Stimulated activated naive CD8-positive, alpha-beta T cell treated with anti-CD3 and anti-CD28 coated beads, Interleukin-15, amount 100 ng/mL, for 72 hours (primary cell): ENCODE results near the gene HSPA4.
"Not testable (repeated sequence)": the region's sequence is repeated elsewhere in the genome, so short reads cannot be mapped to it uniquely, and the experiment has no call there.

Source experiments
- ATAC-seq: fragments of 150-1000 bp; cut with Tn5 transposase; 2 replicates; pipeline ENCODE4 v1.10.0; 2021; ENCODE audit warnings: mild to moderate bottlenecking, moderate library complexity
- DNase-seq, 2 donors: peaks; one replicate each; pipeline ENCODE4 v3.0.0; 2021 to 2022
- H3K27ac Mint-ChIP-seq, 2 donors: one replicate each; pipeline ENCODE4 v1.8.0; 2022; ENCODE audit warnings: mild to moderate bottlenecking in 2 of 2, mixed read lengths in 2 of 2, moderate library complexity in 2 of 2
- H3K27me3 Mint-ChIP-seq: one replicate; pipeline ENCODE4 v1.8.0; 2022; ENCODE audit warnings: mixed read lengths
- H3K4me1 Mint-ChIP-seq: one replicate; pipeline ENCODE4 v1.8.0; 2022; ENCODE audit warnings: mild to moderate bottlenecking, mixed read lengths
- H3K4me3 Mint-ChIP-seq, 2 donors: one replicate each; pipeline ENCODE4 v1.8.0; 2022; ENCODE audit warnings: mild to moderate bottlenecking in 2 of 2, mixed read lengths in 2 of 2, moderate library complexity in 1 of 2
- H3K9me3 Mint-ChIP-seq, 2 donors: one replicate each; pipeline ENCODE4 v1.8.0; 2022; ENCODE audit warnings: mixed read lengths in 2 of 2

The HSPA4 gene

DNA sequence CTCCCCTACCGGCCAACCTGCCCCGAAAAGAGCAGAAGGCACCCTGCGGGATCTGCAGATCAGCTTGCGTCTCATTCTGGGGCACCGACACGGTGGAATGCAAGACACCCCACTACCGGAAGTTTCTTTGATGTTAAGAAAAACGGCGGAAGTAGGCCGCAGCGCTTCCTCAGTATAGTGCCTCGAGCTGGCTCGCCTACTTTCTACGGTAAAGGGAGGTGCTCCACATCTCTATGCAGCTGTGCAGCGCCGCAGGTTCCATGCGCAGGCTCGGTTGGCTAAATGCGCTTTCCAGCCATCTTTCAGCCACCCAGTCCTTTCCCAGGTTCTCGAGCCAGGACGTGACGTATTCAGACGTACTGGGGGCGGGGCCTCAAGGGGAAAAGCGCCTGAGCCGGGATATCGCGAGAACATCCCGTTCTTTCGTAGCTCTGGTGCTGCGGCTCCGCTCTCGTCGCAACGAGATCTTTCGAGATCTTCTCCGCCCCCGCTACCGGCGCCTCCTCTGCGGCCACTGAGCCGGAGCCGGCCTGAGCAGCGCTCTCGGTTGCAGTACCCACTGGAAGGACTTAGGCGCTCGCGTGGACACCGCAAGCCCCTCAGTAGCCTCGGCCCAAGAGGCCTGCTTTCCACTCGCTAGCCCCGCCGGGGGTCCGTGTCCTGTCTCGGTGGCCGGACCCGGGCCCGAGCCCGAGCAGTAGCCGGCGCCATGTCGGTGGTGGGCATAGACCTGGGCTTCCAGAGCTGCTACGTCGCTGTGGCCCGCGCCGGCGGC is at the start of gene HSPA4:
TSS of gene HSPA4 (plus strand) at position 472 of the 775 bp plus-strand sequence. CDS start at position 710, 238 bp downstream.
- Mint-ChIP-seq H3K27ac (peak within 1 kb of the TSS; percentile 100), H3K4me3 (peak within 1 kb of the TSS; percentile 91 to 97), H3K4me1 (peaks cover 73% of the 10 kb centered on the region), H3K9me3 (no peaks in the 10 kb centered on the region), H3K27me3 (no peaks in the 10 kb centered on the region)
- ATAC-seq, result peak; percentile 88
- DNase-seq, result peak; percentile 96 to 98

DNA sequence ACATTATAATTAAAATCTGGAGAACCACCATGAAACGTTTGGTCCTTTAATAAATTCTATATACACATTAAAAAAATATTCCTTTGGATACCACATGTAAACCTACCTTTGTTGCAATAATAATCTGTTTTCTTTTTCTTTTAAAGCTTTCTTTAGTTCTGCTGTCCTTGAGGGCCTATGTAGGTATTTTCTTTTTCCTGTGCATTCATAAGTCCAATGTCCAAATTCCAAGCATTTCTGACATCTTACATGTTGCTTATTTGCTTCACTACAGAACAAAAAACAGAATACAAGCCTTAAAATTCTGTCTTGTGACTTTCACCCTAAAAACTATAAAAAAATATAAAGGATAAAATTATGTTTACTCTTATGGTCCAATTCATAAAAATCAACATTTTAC is 45.2 kb upstream of the HSPA4 start:
- ATAC-seq (no peak), DNase-seq (no peak)
- Mint-ChIP-seq H3K27ac (no peak overlapping the region), H3K4me3 (no peak overlapping the region), H3K9me3 (no peaks in the 10 kb centered on the region), H3K4me1 (no peaks in the 10 kb centered on the region), H3K27me3 (no peaks in the 10 kb centered on the region)

DNA sequence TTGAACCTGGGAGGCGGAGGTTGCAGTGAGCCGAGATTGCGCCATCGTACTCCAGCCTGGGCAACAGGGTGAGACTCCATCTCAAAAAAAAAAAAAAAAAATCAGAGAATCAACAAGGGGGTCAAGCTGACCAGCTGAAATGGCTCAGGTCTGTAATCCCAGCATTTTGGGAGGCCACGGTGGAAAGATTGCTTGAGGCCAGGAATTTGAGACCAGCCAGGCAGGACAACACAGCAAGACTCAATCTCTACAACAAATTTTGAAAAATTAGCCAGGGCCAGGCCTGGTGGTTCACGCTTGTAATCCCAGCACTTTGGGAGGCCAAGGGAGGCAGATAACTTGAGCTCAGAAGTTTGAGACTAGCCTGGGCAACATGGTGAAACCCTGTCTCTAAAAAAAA is 43.4 kb upstream of the HSPA4 start:
- ATAC-seq, H3K27me3 Mint-ChIP-seq, H3K9me3 Mint-ChIP-seq, H3K4me3 Mint-ChIP-seq, H3K4me1 Mint-ChIP-seq, DNase-seq, H3K27ac Mint-ChIP-seq: not testable (repeated sequence)

DNA sequence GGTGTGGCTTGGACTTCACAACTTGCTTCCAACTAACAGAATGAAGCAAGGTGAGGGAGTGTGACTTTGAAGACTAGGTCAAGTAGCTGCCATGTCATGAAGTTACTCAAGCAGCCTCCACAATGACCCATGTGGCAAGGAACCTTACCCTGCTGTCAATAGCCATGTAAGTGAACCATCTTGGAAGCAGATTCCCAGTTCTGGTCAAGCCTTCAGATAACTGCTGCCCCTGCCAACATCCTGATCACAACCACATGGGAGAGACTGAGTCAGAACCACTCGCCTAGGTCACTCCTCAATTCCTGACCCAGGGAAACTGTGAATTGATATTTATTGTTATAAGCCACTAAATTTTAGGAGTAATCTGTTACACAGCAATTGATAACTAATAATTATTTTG is 36.3 kb upstream of the HSPA4 start:
- Mint-ChIP-seq H3K27ac (no peak overlapping the region), H3K9me3 (no peaks in the 10 kb centered on the region), H3K4me3 (no peak overlapping the region)

DNA sequence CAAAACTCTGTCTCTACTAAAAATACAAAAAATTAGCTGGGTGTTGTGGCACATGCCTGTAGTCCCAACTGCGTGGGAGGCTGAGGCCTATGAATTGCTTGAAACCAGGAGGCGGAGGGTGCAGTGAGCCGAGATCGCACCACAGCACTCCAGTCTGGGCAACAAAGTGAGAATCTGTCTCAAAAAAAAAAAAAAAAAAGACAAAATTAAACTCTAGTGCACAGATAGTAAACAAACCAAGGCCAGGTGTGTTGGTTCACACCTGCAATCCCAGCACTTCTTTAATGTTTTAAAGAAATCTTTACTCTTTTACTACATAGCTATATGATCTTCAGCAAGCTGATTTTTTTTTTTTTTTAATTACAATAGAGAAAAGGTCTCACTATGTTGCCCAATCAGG is 33.8 kb upstream of the HSPA4 start:
- no peak for DNase-seq
- ATAC-seq, result no peak
- no peak overlapping the region for H3K27ac Mint-ChIP-seq
- H3K27me3 Mint-ChIP-seq, result no peaks in the 10 kb centered on the region
- no peaks in the 10 kb centered on the region for H3K9me3 Mint-ChIP-seq
- H3K4me3 Mint-ChIP-seq, result no peak overlapping the region
- H3K4me1 Mint-ChIP-seq, result no peaks in the 10 kb centered on the region

More for the DNA sequence above, 36.3 kb upstream of the HSPA4 start:
- no peak for DNase-seq
- no peak for ATAC-seq
- no peaks in the 10 kb centered on the region for H3K4me1 Mint-ChIP-seq
- H3K27me3 Mint-ChIP-seq, result no peaks in the 10 kb centered on the region

DNA sequence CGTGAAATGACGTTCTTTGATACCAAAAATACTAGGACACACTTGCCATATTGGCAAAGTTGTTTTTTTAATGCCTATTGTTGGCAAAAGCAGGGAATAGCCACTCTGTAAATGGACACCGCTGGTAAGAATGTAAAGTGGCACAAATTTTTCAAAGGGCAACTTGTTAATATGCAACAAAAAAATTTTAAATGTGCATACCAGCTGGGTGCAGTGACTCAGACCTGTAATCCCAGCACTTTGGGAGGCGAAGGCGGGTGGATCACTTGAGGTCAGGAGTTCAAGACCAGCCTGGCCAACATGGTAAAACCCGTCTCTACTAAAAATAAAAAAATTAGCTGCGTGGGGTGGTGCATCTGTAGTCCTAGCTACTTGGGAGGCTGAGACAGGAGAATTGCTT is 32.3 kb upstream of the HSPA4 start:
- H3K27me3 Mint-ChIP-seq, H3K4me3 Mint-ChIP-seq, H3K9me3 Mint-ChIP-seq, DNase-seq, H3K4me1 Mint-ChIP-seq, H3K27ac Mint-ChIP-seq, ATAC-seq: not testable (repeated sequence)

DNA sequence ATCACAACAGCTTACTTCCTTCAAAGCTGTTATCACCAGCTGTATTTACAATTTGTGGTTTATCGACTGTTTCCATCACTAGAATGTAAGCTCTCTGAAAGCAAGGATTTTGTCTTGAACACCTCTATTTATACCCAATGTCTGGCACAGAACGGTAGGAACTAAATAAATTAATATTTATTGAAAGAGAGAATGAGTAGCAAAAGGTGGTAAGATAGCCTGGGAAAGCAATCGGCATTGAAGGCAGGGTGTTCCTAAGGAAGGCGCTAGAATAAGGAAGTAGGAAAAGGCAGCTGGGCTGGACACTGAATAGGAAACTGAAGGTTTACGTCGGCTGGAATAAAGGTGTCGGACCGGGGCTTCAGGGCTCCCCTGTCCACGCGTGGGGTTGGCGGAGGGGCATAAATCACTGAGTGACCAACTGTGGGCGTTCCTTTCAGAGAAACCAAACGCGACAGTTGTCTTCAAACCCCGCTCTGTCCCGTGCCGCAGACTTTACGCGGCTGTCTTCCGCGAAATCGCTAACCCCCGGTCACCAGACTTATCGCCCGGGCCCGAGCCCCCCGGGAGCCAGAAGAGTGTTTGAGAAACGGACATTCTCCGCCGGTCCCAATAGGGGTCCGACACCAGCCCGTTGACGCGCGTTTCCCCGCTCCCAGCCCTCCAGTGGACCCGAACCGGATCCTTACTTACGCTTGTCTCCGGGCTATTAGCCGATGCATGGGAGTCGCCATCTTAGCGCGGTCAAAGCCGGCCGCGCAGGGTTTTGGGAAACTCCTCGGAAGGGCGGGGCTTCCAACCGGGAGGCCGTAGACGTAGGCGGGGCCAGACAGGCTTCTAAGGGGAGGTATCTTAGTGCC is 25.8 kb upstream of the HSPA4 start, which contains the start of gene ZCCHC10:
TSS of gene ZCCHC10 (minus strand) at position 746 of the 860 bp plus-strand sequence. CDS start at position 734, 12 bp downstream.
- ATAC-seq, result peak; percentile 99
- peak within 1 kb of the TSS; percentile 93 to 94 for H3K4me3 Mint-ChIP-seq
- H3K27me3 Mint-ChIP-seq, result no peaks in the 10 kb centered on the region

DNA sequence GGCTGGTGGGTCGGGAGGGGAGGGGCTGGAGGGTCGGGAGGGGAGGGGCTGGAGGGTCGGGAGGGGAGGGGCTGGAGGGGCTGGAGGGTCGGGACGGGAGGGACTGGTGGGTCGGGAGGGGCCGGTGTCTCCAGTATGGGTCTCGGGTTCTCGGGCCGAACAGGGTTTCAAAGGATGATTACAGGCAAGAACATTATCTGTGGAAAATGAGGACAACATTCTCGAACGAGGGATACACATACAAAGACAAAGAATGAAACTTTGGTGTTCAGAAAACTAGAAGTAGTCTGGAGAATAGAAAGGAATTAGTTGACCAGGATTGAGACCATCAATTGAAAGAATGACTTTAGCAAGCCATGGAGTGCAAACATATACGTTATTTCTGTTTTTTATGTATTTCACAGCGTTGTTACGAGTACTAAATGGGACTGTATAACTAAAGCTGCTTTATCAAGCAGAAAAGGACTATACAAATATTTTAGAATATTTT is 25.1 kb upstream of the HSPA4 start:
- H3K27ac Mint-ChIP-seq, result peak overlapping the region in 1 of 2 donors; percentile 91
- H3K4me3 Mint-ChIP-seq, result peak overlapping the region; percentile 93 to 94
- DNase-seq (no peak), ATAC-seq (no peak)
- H3K27me3 Mint-ChIP-seq, result no peaks in the 10 kb centered on the region
- H3K9me3 Mint-ChIP-seq, result no peaks in the 10 kb centered on the region
- H3K4me1 Mint-ChIP-seq, result peaks cover 23% of the 10 kb centered on the region

More for the DNA sequence above, 25.8 kb upstream of the HSPA4 start, which contains the start of gene ZCCHC10:
- Mint-ChIP-seq H3K9me3 (no peaks in the 10 kb centered on the region), H3K27ac (peak within 1 kb of the TSS; percentile 97 to 98), H3K4me1 (peaks cover 23% of the 10 kb centered on the region)
- DNase-seq, result peak; percentile 86 to 91

DNA sequence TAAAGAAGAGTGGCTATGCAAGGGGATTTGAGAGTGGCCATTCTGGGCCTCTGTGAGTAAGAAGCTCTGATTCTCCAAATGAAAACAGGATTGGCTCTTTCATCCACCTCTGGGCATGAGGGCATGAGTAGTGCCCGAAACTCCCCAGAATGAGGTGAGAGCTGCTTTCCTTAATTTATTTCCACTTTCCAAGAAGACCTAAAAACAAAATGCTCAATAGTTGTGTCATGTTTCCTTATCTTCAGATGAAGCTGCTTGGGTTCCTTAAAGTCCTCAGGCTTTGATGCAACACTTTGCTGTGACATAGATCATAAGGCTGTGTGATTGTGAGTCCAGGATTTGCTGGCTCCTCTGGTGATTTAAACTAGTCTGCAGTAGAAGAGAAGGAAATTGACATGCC is 22.4 kb upstream of the HSPA4 start:
- no peak for DNase-seq
- H3K27ac Mint-ChIP-seq, result no peak overlapping the region
- H3K4me1 Mint-ChIP-seq, result peaks cover 22% of the 10 kb centered on the region
- ATAC-seq, result no peak
- H3K9me3 Mint-ChIP-seq, result no peaks in the 10 kb centered on the region
- no peaks in the 10 kb centered on the region for H3K27me3 Mint-ChIP-seq
- no peak overlapping the region for H3K4me3 Mint-ChIP-seq

DNA sequence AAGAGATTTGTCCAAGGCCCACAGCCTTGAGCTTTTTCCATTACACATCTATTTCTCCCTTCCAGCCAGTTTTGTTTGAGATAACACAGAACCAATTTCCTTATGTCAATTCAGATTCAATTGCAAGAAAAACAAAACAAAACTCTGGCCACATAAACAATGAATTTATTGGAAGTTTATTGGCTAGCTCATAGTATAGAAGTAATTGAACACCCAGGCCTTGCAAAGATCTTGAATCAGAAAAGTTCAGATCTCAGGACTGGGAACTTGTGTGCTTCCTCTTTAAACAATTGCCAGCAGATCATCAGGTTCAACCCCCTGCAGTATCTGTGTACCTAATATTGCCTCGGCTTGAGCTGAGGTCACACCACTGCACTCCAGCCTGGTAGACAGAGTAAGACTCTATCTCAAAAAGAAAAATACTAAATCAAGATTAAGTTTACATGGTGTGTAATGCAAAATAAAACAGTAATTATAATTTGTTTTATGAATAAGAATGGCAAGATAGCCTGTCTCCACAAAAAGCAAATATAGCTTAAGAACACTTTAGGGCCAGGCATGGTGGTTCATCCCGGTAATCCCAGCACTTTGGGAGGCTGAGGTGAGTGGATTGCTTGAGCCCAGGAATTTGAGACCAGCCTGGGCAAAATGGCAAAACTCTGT is 21.3 kb upstream of the HSPA4 start:
- no peak for ATAC-seq
- H3K27ac Mint-ChIP-seq, result no peak overlapping the region

DNA sequence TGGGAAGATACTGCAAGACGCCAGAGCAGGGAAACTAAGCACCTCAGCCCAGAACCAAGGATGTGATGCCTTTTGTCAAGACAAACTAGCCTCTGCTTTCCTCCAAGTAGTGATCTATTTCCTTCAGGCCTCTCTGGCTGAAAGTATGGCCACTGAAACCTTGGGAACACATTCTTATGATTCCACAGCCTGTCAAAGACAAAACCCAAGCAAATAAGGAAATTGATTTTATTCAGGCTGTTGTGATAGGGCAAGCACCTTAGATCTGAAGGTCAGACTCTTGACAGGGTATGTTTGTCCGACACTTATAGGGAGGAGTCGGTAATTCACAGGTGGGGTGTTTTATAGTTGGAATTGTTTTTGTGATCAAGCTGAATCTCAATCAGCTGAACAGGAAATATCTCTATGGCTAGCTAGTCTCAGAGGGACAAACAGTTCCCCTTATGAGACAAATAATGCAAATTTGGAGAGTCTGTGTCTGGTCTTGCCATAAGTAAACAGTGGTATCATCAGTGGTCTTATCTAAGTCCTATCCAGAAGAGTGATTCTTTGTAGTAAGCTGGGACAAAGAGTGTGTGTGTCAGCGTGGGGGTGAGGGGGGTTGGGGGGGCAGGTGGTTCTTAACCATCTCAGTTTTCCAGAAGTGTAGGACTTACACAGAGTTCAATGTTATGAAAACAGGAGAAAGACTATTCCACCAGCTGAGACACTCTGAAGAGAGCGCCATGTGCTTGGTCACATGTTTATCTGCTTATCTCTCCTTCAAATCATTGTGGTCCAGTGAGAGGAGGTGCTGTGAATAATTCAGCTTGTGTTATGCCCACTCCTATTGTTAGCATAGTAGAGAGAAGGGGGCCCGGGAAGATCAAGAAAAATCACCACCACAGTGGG is 18.7 kb upstream of the HSPA4 start:
- ATAC-seq, result no peak
- DNase-seq, result no peak
- peaks cover 8% of the 10 kb centered on the region for H3K4me1 Mint-ChIP-seq
- no peaks in the 10 kb centered on the region for H3K27me3 Mint-ChIP-seq
- H3K9me3 Mint-ChIP-seq, result no peaks in the 10 kb centered on the region
- H3K4me3 Mint-ChIP-seq, result no peak overlapping the region
- no peak overlapping the region for H3K27ac Mint-ChIP-seq

More for the DNA sequence above, 21.3 kb upstream of the HSPA4 start:
- DNase-seq, result no peak
- no peaks in the 10 kb centered on the region for H3K9me3 Mint-ChIP-seq
- H3K4me1 Mint-ChIP-seq, result peaks cover 12% of the 10 kb centered on the region
- H3K27me3 Mint-ChIP-seq, result no peaks in the 10 kb centered on the region
- no peak overlapping the region for H3K4me3 Mint-ChIP-seq

DNA sequence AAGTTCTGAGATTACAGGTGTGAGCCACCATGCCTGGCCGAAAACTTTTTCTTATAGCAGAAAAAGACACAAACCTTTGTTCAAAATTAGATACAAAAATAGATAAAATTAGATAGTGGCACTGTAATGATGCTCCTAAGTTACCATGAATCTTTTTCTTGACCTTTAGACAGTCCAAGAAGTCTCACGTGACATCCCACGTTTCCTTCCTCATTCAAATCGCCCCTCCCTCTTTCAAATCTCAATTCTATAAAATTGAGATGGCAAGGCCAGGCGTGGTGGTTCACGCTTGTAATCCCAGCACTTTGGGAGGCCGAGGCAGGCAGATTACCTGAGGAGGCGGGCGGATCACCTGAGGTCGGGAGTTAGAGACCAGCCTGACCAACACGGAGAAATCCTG is 17.7 kb upstream of the HSPA4 start:
- ATAC-seq (no peak), DNase-seq (no peak)
- peaks cover 8% of the 10 kb centered on the region for H3K4me1 Mint-ChIP-seq
- no peak overlapping the region for H3K4me3 Mint-ChIP-seq
- H3K27ac Mint-ChIP-seq, result no peak overlapping the region
- no peaks in the 10 kb centered on the region for H3K9me3 Mint-ChIP-seq
- no peaks in the 10 kb centered on the region for H3K27me3 Mint-ChIP-seq

DNA sequence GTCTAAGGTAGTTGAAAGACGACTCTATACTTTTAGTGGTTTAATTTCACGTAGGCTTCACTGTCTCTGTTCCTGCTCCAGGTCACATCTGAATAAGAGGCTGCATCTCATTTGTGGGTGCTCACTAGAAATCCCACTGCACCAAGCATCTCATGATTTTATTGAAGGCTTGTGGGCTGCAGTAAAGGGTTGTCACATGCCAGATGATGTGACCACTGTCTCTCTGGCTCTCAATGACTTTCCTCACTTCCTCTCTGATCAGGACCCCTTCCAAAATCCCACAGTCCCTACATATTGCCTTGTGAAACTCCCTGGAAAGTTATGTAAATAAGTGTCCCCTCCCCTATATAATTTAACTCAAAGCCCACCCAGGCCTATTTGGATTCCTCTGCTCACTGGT is 16.6 kb upstream of the HSPA4 start:
- ATAC-seq (no peak), DNase-seq (no peak)
- H3K4me1 Mint-ChIP-seq, result peaks cover 8% of the 10 kb centered on the region
- H3K4me3 Mint-ChIP-seq, result no peak overlapping the region
- H3K27me3 Mint-ChIP-seq, result no peaks in the 10 kb centered on the region
- no peaks in the 10 kb centered on the region for H3K9me3 Mint-ChIP-seq
- H3K27ac Mint-ChIP-seq, result no peak overlapping the region

DNA sequence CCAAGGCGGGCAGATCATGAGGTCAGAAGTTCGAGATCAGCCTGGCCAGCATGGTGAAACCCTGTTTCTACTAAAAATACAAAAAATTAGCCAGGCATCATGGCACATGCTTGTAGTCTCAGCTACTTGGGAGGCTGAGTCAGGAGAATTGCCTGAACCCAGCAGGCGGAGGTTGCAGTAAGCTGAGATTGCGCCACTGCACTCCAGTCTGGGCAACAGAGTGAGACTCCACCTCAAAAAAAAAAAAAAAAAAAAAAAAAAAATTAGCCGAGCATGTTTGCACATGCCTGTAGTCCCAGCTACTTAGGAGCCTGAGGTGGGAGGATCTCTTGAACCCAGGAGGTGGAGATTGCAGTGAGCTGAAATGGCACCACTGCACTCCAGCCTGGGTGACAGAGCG is 15.1 kb upstream of the HSPA4 start:
- not testable (repeated sequence) for H3K27ac Mint-ChIP-seq, H3K27me3 Mint-ChIP-seq, ATAC-seq, H3K4me1 Mint-ChIP-seq, H3K4me3 Mint-ChIP-seq, DNase-seq, H3K9me3 Mint-ChIP-seq
